Stimulated activated naive CD4-positive, alpha-beta T cell treated with Interleukin-2 at 50 U/mL for 16 hours (primary cell): ENCODE results near the gene SPSB3.
A peak's percentile ranks its signal among the peaks of the same experiment; 100 is the strongest.

Experiments used
- DNase-seq: peaks from one replicate; lab custom pipeline; 2025; lab: John Stamatoyannopoulos, UW

SPSB3 gene

DNA sequence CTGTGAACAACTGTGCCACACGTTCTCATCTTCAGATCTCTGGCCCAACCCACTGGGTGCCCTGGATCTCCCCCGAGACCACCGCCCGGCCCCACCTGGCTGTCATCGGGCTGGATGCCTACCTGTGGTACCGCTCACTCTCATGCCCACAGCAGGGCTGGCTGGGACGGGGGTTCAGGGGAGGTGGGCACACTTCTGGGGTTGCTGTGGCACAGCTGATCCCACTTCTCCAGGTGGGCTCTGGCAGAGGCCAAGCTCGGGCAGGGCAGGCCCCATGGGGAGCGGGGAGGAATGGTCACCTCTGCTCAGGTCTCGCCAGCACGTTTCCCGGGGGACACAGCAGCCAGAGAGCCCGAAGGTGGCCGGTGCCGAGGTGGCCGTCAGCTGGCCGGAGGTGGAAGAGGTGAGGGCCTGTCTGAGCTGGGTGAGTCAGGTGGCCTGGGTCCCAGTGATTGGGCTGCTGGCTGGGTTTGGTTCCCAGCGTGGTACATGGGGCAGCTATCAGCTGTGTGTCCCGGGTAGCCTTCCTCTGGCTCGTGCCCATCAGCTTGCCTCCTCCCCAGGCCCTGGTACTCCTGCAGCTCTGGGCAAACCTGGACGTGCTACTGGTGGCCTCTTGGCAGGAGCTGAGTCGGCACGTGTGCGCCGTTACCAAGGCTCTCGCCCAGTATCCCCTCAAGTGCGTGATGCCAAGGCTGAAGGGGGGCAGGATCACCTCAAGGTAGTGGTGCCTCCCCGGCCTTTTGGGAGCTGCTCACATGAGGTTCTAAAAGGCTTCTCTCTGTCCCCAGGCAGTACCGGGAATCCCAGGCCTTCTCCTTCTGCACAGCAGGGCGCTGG, 7.1 kb downstream of the SPSB3 start:
- DNase-seq, result no peak

DNA sequence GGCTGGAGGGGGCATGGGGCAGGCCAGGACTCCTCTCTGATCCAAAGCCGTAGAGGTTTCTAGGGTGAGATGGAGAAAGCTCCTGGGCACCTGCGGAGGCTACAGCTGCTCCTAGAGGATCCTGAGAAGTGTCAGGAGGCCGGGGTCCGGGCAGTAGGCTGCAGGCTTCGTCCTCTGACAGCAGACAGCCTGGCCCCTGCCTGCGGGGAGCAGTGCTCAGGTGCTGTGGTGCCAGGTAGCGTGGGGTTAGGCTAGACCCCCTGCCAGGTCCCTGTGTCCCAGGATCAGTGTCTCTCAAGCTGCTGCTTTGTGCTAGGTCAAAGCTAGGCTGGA, 8.0 kb downstream of the SPSB3 start:
- DNase-seq, result no peak

DNA sequence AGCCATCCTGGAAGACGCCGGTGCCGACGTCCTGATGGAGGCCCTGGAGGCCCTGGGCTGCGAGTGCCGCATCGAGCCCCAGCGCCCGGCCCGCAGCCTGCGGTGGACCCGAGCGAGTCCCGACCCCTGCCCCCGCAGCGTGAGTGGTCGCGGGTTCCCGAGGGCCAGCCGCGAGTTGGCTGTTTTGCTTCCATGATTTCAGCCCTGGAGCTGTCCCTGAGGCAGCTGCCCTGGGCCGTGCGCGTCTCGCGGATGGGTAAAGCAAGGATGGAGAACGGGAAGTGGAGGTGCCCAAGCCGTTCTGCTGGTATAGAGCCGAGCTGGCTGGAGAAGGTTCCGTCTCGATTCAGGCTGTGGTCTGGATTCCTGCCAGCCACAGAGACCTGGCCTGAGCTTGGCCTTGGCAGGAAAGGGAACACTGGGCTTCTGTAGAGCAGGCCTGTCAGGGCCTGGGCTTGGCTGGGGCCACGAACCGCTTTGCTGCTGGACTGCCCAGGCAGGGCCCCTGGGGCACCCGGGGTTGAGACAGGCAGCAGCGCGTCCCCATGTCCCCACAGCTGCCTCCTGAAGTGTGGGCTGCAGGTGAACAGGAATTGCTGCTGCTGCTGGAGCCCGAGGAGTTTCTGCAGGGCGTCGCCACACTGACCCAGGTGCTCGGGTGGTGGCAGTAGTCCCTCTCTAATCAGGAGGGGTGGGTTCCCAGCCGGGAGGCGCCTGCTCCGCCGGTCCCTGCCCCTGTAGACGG, 8.5 kb downstream of the SPSB3 start:
- DNase-seq, result no peak

DNA sequence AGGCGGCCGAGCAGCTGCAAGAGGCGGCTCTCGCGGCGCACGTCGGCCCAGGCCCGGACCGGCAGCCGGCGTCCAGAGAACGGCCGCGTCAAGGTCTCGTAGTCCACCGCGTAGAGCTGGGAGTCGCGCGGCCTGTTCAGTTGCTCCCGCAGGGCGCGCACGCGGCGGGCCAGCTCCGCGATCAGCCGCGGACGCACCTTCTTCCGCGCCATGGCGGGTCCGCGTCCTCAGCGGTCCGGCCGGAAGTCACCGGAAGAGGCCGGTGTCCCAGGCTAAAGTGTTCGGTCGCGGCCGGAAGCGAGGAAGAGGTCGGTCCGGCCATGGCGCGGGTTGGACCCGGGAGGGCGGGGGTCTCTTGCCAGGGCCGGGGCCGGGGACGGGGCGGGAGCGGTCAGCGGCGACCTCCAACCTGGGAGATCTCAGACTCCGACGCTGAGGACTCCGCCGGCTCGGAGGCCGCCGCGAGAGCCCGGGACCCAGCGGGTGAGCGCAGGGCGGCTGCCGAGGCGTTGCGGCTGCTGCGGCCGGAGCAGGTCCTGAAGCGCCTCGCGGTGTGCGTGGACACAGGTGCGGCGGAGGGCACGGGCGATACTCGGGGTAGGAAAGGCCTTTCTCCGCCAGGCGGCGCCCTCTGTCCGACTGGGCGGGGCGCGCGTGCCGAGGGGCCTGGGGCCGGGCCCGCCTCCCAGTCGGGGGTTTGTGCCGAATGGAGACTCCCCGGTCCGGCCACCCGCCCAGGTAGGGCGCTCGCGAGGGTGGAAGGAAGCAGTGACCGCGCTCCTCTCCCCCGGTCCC, 9.3 kb downstream of the SPSB3 start, which contains the start of gene MRPS34:
MRPS34 (minus strand) TSS at position 227 of the 795 bp plus-strand sequence; CDS start at position 212, 15 bp downstream.
- peak; percentile 71 for DNase-seq

DNA sequence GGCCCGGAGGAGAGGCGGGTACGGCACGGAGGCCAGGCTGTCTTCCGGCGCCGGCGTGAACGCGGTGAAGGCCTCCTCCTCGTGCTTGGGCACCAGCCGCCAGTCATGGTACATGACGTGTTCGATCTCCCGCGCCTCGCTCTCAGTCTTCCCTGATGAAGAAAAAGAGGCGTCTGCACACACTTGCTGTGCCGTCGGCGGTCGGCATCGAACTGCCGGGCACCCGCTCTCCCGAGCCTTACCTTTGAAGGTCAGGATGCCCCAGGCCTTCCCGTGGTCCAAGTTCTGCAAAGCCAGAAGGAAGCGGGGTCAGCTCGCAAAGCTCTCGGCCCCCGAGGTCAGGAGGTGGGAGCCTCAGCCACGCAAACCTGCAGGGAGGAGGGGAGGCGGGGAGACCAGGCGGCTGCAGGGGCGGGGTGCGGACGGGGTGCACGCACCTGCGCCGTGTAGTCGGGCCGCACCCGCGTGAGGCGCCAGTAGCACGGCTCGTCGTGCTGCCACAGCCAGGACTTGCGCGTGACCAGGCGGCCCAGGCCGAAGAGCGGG, 9.9 kb downstream of the SPSB3 start, which contains the start of gene EME2:
EME2 (plus strand) TSS at position 449 of the 546 bp plus-strand sequence. CDS start 418 bp downstream, outside the sequence.
- DNase-seq, result peak; percentile 50

DNA sequence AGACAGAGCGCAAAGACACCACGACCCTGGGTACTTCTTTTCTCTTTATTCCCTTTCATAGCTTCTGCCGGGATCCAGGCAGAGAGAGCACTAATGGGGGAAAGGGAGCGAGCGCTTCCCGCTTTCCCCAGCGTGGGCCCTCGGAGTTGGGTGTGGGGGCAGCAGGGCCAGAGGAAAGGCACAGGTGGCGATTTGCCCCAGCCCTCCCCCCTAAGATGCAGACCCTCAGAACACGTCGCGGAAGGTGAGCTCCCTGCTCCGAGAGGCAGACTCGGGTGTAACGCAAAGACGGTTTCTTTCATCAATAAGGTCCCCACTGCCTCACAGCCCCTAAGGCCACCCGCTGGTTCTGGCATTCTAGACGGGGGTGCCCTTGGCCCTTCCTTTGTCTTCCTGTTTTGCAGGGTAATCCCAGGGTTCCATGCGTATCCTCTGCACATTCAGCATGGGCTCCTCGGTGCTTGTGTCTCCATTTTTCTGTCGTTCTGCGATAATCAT, 10.5 kb downstream of the SPSB3 start:
- no peak for DNase-seq

DNA sequence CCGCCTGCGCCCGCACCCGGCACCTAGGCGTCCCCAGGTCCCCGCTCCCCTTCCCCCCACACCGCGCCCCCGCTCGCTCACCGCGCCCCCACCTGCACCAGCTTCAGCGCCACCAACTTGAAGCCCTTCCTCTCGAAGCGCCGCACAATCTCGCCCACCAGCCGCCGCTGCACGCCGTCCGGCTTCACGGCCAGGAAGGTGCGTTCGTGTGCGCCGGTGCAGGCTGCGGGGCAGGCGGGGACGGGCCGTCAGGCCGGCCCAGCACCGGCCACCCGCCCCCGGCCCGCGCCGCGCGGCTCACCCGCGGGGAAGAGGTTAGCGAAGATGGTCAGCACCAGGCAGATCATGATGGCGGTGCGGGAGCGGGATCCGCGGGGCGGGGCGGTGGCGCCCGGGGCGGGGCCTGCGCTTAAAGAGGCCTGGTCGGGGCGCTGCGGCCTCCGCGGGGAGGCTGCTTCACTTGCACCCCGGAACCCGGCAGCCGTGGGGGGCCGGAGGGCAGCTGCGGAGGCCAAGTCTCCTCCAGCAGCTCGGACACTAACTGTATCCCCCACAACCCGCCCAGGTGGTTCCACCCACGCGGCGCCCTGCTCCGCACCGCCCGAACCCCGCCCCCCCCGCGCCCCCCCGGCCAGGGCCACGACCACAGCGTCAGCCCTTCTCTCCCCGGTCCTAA, 11.0 kb downstream of the SPSB3 start, which contains the start of gene NME3:
NME3 (minus strand) TSS at position 356 of the 676 bp plus-strand sequence; CDS start at position 347, 9 bp downstream.
- peak; percentile 75 for DNase-seq

DNA sequence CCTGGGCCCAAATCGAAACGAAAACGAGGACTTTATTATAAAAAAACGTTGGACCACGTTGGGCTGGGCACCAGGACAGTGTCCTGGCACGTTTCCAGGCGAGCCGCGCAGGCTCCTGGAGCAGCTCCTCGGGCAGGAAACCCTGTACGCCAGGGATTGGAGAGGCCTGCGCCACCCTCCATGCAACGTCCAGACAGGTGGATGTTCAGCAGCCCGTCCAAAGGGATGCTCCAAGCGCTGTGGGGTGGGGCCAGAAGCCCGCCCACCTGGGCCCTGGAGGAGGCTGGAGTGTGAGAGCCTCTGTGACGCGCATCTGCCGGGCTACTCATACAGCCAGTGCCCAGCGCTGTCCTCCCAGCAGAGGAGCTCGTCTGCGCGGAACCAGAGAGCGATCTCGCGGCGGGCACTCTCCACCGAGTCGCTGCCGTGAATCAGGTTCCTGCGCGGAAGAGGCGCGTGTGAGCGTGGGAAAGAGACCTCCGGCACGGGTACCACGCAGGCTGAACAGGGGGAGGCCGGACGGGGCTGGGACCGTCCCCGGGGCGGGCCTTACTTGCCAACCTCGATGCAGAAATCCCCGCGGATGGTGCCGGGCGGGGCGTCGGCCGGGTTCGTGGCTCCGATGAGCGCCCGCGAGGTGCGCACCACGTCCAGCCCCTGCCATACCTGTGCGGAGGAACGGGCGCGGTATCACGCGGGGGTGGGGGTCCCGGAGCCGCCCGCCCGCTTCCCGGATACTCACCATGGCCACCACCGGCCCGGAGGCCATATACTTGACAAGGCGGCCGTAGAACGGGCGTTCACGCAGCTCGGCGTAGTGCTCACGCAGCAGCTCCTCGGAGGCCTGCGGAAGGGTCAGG, 11.8 kb downstream of the SPSB3 start:
- peak; percentile 49 for DNase-seq

DNA sequence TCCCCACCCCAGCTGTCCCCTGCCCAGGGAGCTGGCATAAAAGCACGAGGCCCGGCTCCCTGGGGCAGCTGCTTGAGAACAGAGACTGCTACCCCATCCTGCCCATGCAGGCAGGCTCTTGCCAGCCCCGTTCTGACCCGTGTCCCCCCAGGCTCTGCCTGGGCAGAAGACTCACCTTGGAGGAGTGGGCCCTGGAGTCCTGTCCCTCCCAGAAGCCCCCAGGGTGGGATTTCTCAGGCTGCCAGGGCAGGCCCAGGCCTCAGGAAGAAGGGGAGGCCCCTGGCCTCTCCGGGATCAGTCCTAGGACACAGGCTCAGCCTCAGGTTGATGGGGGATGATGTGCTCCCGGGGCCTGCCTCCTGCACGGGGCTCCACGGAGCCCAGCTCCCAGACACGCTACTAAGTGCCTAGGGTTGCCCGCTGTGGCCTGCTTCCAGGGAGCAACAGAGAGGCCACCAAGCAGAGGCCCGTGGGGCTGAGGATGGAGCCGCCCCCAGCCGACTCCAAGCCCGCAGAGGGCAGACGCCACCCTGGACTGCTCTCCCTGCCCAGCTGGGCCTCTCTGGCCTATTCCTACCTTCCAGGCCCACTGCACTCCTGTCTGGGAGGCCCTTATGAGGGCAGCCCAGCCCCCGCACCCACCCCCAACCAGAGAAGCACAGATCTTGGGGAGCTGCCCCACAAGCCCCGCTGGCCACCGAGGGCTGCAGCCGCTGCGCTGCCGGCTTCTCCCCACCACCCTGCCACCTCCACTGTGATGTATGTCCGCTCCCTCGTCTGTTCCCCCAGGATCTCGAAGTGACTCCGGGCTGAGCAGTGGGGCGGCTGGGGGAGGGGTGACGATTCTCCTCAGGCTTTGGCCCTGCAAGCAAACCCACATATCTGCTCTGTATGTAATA, 12.7 kb downstream of the SPSB3 start:
- no peak for DNase-seq

DNA sequence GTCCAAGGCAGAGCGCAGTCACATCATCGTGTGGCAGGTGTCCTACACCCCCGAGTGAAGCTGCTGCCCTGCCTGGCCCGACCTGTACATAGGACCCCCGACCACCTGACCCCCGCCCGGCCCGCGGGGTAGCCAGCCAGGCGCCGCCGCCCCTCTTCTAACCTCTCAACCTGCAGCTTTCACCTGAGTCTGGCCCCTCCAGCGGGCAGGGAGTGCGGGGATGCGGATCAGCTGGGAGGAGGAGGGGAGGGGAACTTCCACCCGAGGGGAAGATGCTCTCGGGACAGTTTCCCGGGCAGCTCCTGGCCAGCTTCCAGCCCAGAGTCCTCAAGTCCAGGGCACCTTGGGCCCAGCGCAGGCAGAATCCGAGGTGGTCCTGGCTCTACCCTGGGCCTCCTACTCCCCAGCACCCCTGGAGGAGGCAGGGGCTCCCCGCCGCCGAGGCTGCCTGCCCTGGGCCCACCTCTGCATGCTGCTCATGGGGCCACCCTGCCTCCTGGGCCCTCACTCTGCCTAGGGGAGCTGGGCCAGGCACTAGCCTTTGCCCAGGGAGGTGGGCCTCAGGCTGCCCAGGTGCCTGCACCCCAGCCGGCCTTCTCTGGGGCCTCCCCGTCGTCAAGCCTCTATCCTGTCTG, 13.5 kb downstream of the SPSB3 start:
- no peak for DNase-seq

DNA sequence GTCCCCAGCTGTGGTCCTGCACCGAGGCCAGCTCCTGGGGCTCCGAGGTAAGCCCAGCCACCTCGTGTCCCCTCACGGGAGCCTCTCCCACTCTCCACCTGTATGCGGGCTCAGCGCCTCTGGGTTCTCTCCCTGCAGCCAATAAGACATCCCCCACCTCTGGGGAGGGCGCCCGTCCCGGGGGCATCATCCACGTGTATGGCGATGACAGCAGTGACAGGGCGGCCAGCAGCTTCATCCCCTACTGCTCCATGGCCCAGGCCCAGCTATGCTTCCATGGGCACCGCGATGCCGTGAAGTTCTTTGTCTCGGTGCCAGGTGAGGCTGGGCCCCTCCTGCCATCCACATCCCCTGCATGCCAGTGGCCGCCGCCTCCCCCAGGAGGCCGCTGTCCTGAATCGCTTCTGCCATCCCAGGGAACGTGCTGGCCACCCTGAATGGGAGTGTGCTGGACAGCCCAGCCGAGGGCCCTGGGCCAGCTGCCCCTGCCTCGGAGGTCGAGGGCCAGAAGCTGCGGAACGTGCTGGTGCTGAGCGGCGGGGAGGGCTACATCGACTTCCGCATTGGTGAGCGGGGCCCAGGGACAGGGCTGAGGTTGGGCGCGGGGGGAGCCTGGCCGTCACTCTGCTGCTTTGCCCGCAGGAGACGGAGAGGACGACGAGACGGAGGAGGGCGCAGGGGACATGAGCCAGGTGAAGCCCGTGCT, 14.2 kb downstream of the SPSB3 start:
- no peak for DNase-seq

DNA sequence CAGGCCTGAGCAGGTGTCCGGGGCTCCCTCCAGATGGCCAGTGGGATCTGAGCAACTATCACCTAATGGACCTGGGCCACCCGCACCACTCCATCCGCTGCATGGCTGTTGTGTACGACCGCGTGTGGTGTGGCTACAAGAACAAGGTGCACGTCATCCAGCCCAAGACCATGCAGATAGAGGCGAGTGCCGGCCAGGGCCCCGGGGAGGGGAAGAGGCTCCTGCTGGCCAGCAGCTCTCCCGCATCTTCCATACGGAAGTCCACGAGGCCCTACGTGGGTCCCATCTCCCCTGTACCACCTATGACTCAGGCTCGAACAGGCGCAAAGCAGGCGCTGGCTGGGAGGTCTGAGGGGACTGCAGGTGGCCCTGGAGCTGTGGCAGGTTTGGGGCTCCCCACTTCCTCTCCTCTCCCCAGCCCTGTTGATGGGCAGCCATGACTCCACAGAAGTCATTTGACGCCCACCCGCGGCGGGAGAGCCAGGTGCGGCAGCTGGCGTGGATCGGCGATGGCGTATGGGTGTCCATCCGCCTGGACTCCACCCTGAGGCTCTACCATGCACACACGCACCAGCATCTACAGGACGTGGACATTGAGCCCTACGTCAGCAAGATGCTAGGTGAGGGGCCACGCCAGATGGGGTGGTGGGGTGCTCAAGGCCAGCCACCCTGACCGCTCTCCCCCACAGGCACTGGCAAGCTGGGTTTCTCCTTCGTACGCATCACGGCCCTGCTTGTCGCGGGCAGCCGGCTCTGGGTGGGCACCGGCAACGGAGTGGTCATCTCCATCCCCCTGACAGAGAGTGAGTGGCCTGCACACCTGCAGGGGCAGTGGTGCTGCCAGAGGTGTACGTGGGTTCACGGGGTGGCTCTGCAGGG, 15.0 kb downstream of the SPSB3 start:
- DNase-seq, result no peak

DNA sequence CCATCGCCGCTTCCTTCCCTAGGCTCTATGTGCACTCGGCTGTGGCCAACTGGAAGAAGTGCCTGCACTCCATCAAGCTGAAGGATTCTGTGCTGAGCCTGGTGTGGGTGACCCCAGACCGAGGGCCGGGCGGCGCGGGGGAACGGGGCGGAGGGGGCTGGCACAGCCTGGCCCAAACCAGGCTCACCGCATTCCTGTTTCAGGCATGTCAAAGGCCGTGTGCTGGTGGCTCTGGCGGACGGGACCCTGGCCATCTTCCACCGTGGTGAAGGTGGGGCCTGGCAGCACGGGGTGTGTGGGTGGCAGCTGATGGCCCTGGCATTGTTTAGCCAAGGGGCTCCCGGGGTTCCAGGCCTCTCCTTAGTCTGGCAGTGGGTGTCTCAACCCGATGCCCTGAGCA, 15.7 kb downstream of the SPSB3 start:
- DNase-seq, result no peak

DNA sequence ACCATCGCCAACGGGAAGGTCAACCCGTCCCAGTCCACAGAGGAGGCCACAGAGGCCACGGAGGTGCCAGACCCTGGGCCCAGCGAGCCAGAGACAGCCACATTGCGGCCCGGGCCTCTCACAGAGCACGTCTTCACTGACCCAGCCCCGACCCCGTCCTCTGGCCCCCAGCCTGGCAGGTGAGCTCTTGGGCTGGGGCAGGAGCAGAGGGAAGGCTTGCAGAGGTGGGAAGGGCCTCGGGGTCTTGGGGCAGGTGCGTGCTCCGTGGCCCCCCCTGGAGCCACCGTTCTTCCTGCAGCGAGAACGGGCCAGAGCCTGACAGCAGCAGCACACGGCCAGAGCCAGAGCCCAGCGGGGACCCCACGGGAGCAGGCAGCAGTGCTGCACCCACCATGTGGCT, 16.1 kb downstream of the SPSB3 start:
- no peak for DNase-seq

DNA sequence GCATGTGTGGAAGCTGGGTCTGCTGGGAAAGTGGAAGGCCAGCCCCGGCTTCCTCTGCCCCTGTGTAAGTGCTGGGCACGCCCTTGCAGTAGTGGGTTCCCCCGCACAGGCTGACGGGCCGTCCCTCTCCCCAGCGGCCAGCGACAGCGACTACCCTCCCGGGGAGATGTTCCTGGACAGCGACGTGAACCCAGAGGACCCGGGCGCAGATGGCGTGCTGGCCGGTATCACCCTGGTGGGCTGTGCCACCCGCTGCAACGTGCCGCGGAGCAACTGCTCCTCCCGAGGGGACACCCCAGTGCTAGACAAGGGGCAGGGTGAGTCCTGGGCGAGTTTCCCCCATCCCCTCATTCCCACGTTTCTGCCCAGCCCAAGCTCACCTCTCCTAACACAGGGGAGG, 16.5 kb downstream of the SPSB3 start:
- DNase-seq, result no peak

DNA sequence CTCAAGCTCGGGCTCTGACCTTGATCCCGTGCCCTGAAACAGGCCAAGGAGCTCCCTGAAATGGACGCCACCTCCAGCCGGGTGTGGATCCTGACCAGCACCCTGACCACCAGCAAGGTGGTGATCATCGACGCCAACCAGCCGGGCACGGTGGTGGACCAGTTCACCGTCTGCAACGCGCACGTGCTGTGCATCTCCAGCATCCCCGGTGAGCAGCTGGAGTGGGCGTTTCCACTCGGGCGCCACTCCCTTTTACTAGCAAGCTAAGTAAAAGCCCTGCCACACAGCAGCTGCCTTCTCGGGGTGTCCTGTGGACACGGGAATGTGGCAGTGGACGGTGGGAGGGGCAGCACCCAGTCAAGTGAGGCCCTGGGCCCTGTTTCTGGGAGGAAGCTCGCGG, 17.4 kb downstream of the SPSB3 start:
- no peak for DNase-seq
